Naive B cell (primary cell): ENCODE measurements around the gene KLF6. TPM values are rescaled to one million over a fixed set of nuclear protein-coding genes. Genes with fewer than 3 reads are reported as not detected.

ENCODE experiments used
- ATAC-seq, 2 donors: fragments of 150-1000 bp; cut with Tn5 transposase; 2 replicates each; pipeline ENCODE4 v1.10.0; 2021; ENCODE audit warnings: low read depth in 2 of 2, mild to moderate bottlenecking in 2 of 2, moderate library complexity in 2 of 2
- DNase-seq: peaks from one replicate; pipeline ENCODE4 v3.0.0; 2022
- H3K27ac Mint-ChIP-seq, 6 donors: one replicate each; pipeline ENCODE4 v1.8.0; 2020 to 2022; ENCODE audit warnings: mild to moderate bottlenecking in 6 of 6, mixed read lengths in 6 of 6, moderate library complexity in 5 of 6, inconsistent platforms in 2 of 6
- H3K27me3 Mint-ChIP-seq, 3 donors: one replicate each; pipeline ENCODE4 v1.8.0; 2021 to 2022; ENCODE audit warnings: mixed read lengths in 3 of 3, mild to moderate bottlenecking in 1 of 3
- H3K36me3 Mint-ChIP-seq, 2 donors: one replicate each; pipeline ENCODE4 v1.8.0; 2020 to 2022; ENCODE audit warnings: mixed read lengths in 2 of 2, inconsistent platforms in 1 of 2, mild to moderate bottlenecking in 1 of 2
- H3K4me1 Mint-ChIP-seq, 3 donors: one replicate each; pipeline ENCODE4 v1.8.0; 2020 to 2022; ENCODE audit warnings: mixed read lengths in 3 of 3, inconsistent platforms in 1 of 3, mild to moderate bottlenecking in 1 of 3, moderate library complexity in 1 of 3
- H3K4me3 Mint-ChIP-seq, 8 donors: one replicate each; pipeline ENCODE4 v1.8.0; 2020 to 2022; ENCODE audit warnings: mild to moderate bottlenecking in 8 of 8, mixed read lengths in 8 of 8, moderate library complexity in 8 of 8, inconsistent platforms in 2 of 8
- H3K9me3 Mint-ChIP-seq, 7 donors: one replicate each; pipeline ENCODE4 v1.8.0; 2020 to 2022; ENCODE audit warnings: mixed read lengths in 7 of 7, mild to moderate bottlenecking in 5 of 7, inconsistent platforms in 2 of 7, moderate library complexity in 1 of 7
- polyA plus RNA-seq, 6 donors: library from polyadenylated mRNA; unstranded; fragments of 300-500 nt; fragmentation: Illumina TruSeq; gene quantifications; one replicate each; pipeline ENCODE4 v1.2.3, GENCODE V29; 2021; ENCODE audit warnings: low read depth in 6 of 6

KLF6 gene
- polyA plus RNA-seq, 6 donors from 2014 or later, result 316 to 1,111 (median 647) TPM

DNA sequence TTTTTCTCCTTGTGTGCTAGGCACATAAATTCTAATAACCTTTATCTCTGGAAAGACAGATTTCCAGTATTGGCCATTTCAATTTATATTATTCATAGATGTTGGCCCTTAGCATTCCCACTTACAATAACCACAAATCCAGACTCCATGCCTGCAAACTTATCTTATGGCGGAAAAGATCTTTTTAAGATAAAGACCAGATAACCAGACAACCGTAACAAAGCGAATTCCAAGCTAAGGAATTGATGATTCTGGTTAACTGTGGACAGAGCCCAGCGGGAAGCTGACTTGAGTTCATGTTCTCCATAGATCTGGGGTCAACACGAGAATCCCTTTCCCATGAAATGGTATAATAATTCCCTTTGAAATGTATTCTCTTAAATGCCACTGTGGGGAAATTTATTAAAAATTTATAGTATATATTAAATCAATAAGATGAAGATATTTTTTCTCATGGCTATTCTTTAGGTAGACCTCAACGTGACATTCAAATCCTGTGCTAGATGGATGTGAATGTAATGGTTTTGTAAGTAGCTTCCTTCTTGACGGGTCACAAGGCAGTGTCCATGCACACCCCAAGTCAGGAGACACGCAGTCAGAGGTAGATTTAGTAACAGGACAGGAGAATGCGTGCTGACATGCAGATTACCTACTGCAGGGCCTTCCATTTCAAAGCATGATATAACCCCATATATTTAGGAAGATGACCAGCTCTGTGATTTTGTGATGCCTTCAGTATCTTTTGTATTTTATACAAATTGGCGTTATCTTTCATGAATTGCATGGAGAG is 37.7 kb upstream of the KLF6 start:
- Mint-ChIP-seq H3K4me3 (no peak overlapping the region), H3K9me3 (no peaks in the 10 kb centered on the region), H3K4me1 (peaks cover 0 to under 1% (median 0%) of the 10 kb centered on the region in 3 donors), H3K27me3 (peaks cover 0 to 1% (median 0%) of the 10 kb centered on the region in 3 donors), H3K27ac (no peak overlapping the region), H3K36me3 (no peaks in the 10 kb centered on the region)
- ATAC-seq (no peak), DNase-seq (no peak)

DNA sequence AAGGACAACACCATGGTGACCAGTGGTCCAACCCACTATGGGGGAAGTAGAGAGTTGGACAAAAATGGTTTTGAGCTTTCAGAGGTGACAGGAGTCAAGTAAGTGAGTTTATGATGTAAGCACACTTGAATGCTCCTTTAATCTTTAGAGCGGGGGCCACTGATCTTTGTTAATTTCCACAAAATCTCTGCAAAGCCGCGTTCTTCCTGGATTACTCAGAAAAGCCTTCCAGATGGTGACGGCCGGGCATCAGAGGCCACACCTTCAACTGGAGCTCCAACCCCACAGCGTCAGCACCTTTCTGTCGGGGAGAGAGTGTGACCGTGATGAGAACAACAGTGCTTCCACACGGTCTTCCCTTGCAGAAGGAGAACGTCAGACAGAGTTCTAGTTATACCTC is 35.2 kb upstream of the KLF6 start:
- DNase-seq (no peak), ATAC-seq (no peak)
- no peak overlapping the region for H3K4me3 Mint-ChIP-seq
- H3K27ac Mint-ChIP-seq, result peak overlapping the region in 1 of 6 donors; percentile 61
- no peaks in the 10 kb centered on the region for H3K4me1 Mint-ChIP-seq
- peaks cover 0 to 2% (median 0%) of the 10 kb centered on the region in 7 donors for H3K9me3 Mint-ChIP-seq
- H3K36me3 Mint-ChIP-seq, result no peaks in the 10 kb centered on the region
- H3K27me3 Mint-ChIP-seq, result peaks cover 0 to 6% (median 0%) of the 10 kb centered on the region in 3 donors

DNA sequence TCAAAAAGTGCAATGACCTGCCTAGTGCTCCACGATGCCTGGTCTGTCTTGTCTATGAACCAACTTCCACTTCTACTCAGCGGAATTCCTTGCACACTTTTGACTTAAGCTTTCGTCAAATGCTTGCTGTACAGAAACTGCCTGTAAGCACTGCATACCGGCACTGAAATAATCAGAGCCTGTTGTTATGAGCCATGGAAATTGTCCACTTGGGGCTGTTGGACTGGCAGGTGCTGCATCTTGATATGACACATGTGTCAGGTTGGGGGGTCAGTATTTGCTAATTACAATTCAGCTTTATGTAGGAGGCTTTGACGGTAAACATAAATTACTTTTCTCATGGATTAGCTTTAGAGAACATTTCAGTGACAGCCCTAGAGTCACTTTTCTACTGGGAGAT is 32.0 kb upstream of the KLF6 start:
- Mint-ChIP-seq H3K9me3 (peaks cover 0 to 2% (median 0%) of the 10 kb centered on the region in 7 donors), H3K4me3 (no peak overlapping the region), H3K27me3 (peaks cover 0 to 6% (median 0%) of the 10 kb centered on the region in 3 donors), H3K27ac (no peak overlapping the region), H3K4me1 (peaks cover 0 to 4% (median 2%) of the 10 kb centered on the region in 3 donors), H3K36me3 (no peaks in the 10 kb centered on the region)
- DNase-seq (no peak), ATAC-seq (no peak)

DNA sequence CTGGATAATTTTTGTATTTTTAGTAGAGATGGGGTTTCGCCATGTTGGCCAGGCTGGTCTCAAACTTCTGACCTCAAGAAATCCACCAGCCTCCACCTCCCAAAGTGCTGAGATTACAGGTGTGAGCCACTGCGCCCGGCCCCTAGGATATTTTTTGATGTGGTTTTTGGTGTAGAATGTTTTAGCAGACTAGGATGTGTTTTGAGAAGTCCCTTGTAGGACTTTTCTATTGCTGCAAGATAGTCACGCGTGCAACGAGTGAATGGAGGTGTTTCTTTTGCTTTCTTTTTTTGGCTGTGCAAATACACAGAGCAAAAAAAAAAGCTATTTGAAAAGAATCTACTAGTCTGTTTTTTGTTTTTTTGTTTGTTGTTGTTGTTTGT is 29.8 kb upstream of the KLF6 start:
- H3K27me3 Mint-ChIP-seq, result peaks cover 0 to 6% (median 0%) of the 10 kb centered on the region in 3 donors
- DNase-seq (no peak), ATAC-seq (no peak)
- H3K9me3 Mint-ChIP-seq, result peaks cover 0 to 2% (median 0%) of the 10 kb centered on the region in 7 donors
- H3K4me3 Mint-ChIP-seq, result no peak overlapping the region
- no peaks in the 10 kb centered on the region for H3K36me3 Mint-ChIP-seq
- peaks cover 11 to 23% (median 11%) of the 10 kb centered on the region in 3 donors for H3K4me1 Mint-ChIP-seq
- peak overlapping the region in 1 of 6 donors; percentile 36 for H3K27ac Mint-ChIP-seq

DNA sequence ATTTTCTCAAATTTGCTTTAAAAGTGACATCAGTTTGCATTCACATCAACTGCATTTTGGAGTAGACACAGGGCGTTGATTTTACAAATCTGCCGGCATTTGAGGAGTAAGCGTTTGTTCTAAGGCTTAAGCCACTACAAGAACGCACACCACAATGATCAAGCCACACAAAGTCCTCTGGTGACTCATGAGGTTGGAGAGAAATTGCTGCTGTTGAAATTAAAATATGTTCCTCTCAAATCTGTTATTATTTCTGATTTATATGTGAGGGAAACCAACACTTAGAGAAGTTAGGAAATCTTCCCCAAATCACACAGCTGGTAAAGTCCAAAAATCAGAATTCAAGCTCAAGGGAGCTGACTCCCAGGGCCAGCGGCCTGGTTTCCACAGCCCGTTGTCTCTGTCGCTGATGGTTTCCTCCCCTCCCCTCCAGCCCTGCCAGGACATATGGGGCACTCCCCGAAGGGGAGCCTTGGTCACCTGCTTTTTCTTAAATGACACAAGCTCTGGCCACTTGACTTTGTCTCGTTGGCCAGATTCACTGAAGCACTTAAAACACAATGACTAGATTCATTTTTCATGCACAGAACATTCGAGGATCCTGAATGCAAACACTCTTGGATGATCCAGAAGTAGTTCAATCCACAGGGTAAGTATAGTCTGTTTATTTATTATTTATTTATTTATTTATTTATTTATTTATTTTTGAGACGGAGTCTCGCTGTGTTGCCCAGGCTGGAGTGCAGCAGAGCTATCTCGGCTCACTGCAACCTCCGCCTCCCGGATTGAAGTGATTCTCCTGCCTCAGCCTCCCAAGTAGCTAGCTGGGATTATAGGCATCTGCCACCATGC is 29.2 kb upstream of the KLF6 start:
- Mint-ChIP-seq H3K9me3 (peaks cover 0 to 2% (median 0%) of the 10 kb centered on the region in 7 donors), H3K27ac (peak overlapping the region in 2 of 6 donors; percentile 29 to 37), H3K27me3 (peaks cover 0 to 6% (median 0%) of the 10 kb centered on the region in 3 donors), H3K4me1 (peaks cover 11 to 23% (median 11%) of the 10 kb centered on the region in 3 donors), H3K4me3 (no peak overlapping the region), H3K36me3 (no peaks in the 10 kb centered on the region)
- ATAC-seq (no peak), DNase-seq (no peak)

DNA sequence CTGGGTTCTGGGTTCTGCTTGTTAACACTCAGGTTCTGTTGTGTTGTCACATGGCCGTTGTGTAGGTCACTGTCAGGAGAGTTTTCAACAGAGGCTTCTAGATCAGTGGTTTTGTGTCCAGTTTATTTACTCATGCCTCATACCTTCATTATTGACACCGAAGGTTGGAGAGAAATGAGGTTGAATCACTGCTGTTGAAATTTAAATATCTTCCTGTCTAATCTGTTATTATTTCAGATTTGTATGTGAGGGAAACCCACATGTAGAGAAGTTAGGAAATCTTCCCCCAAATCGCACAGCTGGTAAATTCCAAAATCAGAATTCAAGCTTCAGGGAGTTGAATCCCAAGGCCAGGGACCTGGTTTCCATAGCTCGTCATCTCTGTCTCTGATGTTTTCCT is 28.3 kb upstream of the KLF6 start:
- Mint-ChIP-seq H3K27ac (peak overlapping the region in 3 of 6 donors; percentile 9 to 78 (median 37)), H3K4me1 (peaks cover 17 to 25% (median 18%) of the 10 kb centered on the region in 3 donors), H3K9me3 (peaks cover 0 to 2% (median 0%) of the 10 kb centered on the region in 7 donors), H3K36me3 (no peaks in the 10 kb centered on the region), H3K27me3 (peaks cover 0 to 6% (median 0%) of the 10 kb centered on the region in 3 donors), H3K4me3 (no peak overlapping the region)
- ATAC-seq, result no peak
- DNase-seq, result no peak

DNA sequence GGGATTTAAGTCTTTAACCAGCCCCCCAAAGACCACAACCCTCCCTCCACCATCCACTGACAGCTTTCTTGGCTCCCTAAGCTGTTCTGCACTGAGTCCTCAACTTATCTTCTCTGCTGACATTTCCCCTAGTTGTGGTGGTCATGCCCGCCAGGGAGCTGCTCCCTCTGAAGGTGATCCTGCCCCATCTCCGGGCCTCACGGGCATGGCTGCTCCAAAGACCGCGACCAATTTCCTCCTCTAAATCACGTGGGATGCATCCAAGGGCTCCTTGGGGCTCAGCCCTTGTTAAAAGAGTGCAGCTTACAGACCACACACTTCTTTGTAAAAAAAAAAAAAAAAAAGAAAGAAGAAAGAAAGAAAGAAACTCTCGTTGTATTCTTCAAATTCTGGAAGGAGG is 27.1 kb upstream of the KLF6 start:
- Mint-ChIP-seq H3K4me3 (peak overlapping the region in 3 of 8 donors; percentile 9 to 78 (median 71)), H3K27me3 (no peaks in the 10 kb centered on the region), H3K9me3 (no peaks in the 10 kb centered on the region), H3K4me1 (peaks cover 23 to 32% (median 25%) of the 10 kb centered on the region in 3 donors), H3K27ac (peak overlapping the region in 3 of 6 donors; percentile 15 to 84 (median 69)), H3K36me3 (no peaks in the 10 kb centered on the region)
- ATAC-seq (no peak), DNase-seq (no peak)

- H3K27ac Mint-ChIP-seq, result peak overlapping the region; percentile 80 to 96 (median 92)
- no peaks in the 10 kb centered on the region for H3K9me3 Mint-ChIP-seq
- no peaks in the 10 kb centered on the region for H3K27me3 Mint-ChIP-seq
- ATAC-seq (peak; percentile 99), DNase-seq (peak; percentile 51)
- peaks cover 28 to 40% (median 31%) of the 10 kb centered on the region in 3 donors for H3K4me1 Mint-ChIP-seq
- H3K36me3 Mint-ChIP-seq, result no peaks in the 10 kb centered on the region
- peak overlapping the region in 7 of 8 donors; percentile 59 to 87 (median 78) for H3K4me3 Mint-ChIP-seq
Observed at GRCh38 chr10:3811291-3811870, 26.4 kb upstream of the KLF6 start.

DNA sequence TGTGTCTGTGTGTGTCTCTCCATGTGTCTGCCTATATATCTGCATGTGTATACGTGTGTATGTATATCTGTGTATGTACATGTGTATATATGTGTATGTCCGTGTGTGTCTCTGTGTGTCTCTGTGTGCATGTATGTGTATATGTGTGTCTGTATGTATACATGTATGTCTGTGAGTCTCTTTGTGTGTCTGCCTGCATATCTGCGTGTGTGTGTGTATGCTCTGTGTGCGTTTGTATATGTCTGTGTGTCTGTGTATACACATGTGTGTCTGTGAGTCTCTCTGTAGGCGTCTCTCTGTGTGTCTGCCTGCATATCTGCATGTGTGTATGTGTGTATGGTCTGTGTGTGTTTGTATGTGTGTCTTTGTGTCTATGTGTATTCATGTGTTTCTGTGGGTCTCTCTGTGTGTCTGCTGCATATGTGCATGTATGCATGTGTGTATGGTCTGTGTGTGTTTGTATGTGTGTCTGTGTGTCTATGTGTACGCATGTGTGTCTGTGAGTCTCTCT is 23.7 kb upstream of the KLF6 start:
- ATAC-seq (no peak), DNase-seq (no peak)
- Mint-ChIP-seq H3K27ac (peak overlapping the region in 2 of 6 donors; percentile 3 to 55), H3K4me1 (peaks cover 43 to 55% (median 44%) of the 10 kb centered on the region in 3 donors), H3K4me3 (peak overlapping the region in 2 of 8 donors; percentile 2 to 37), H3K36me3 (no peaks in the 10 kb centered on the region), H3K27me3 (no peaks in the 10 kb centered on the region), H3K9me3 (no peaks in the 10 kb centered on the region)

DNA sequence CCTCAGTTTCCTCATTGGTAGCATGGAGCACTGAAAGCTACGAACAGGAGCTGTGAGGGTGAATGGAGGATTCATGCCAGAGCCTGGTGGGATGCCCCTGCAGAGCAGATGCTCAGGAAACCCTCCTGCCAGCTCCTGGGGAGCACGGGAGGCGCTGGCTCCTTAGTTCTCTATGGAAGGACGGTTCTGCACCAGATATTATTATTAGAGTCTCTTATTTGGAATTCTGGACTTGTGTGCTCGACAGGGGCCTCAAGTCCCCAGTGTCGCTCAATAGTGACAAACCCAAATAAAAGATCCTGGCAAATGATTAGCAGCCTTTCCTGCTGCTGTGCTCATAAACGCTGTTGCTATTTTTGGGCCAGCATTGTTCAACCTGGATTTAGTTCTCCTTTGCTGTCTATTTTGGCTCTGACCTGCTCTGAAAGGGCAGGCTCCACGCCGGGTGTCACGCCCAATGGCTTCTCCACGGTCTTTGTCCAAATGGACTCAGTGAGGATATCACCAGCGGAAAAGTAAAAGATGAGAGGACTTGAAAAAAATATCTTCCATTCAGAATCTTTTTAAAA is 23.0 kb upstream of the KLF6 start:
- Mint-ChIP-seq H3K36me3 (no peaks in the 10 kb centered on the region), H3K27ac (peak overlapping the region in 1 of 6 donors; percentile 72), H3K9me3 (no peaks in the 10 kb centered on the region), H3K4me1 (peaks cover 47 to 55% (median 49%) of the 10 kb centered on the region in 3 donors), H3K4me3 (no peak overlapping the region), H3K27me3 (no peaks in the 10 kb centered on the region)
- no peak for ATAC-seq
- DNase-seq, result no peak

DNA sequence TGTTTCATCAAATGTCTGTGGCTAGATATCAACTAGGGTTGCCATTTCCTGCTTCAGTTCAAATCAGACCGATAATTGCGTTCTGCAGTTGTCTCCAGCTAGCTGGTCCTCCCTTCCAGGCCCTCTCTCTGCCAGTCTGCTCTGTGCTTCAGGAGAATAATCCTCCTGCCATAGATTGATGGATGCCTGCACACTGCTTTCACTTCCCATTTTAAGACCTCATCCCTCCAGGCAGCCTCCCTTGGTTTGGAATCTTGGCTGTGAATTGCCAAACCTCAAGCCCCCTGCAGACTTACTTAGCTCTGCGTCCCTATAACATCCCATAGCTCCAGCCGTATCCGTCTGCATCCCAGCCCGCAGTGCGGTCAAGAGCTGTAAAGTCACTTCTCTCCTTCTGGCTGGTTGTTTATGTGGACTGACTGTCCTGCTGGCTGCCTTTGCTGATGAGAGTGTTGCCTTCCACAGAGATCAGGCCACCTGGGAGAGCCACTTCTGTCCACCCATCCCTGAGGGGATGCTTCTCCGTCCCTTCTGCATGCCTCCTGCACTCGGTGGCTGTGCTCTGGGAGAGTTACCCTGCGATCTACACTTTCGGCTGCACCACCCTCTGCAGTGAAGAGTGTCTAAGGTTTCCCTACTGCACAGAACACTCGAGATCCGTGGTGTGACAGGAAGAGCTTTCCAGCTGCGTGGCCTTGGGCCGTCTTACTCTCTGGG is 22.4 kb upstream of the KLF6 start:
- Mint-ChIP-seq H3K4me1 (peaks cover 47 to 55% (median 49%) of the 10 kb centered on the region in 3 donors), H3K27ac (peak overlapping the region in 2 of 6 donors; percentile 21 to 72), H3K27me3 (no peaks in the 10 kb centered on the region), H3K36me3 (no peaks in the 10 kb centered on the region), H3K9me3 (no peaks in the 10 kb centered on the region), H3K4me3 (peak overlapping the region in 2 of 8 donors; percentile 13 to 48)
- no peak for DNase-seq
- no peak for ATAC-seq

- Mint-ChIP-seq H3K36me3 (no peaks in the 10 kb centered on the region), H3K4me3 (peak overlapping the region in 1 of 8 donors; percentile 1), H3K27ac (peak overlapping the region in 1 of 6 donors; percentile 14), H3K27me3 (no peaks in the 10 kb centered on the region), H3K4me1 (peaks cover 43 to 47% (median 44%) of the 10 kb centered on the region in 3 donors), H3K9me3 (no peaks in the 10 kb centered on the region)
- DNase-seq (no peak), ATAC-seq (no peak)
Observed at GRCh38 chr10:3806603-3807002, 21.6 kb upstream of the KLF6 start.
